ENCODE measurements around the gene ZDHHC7. TPM values are rescaled to one million over a fixed set of nuclear protein-coding genes. Genes with fewer than 3 reads are reported as not detected.

Gene ZDHHC7
- total and polyA plus RNA-seq, 9 of the 15 experiments (the other 6 are each of a cell fraction or from before 2014, with no cell fraction given), result 1.7 to 49.7 (median 37.4) TPM

- TF ChIP-seq REST (IDR thresholded peaks at IDR 0.05; ENCODE audit: borderline replicate concordance) (peak; percentile 36; the same call in 1 of the 2 replicates), REST (CRISPR knock-in tag; IDR thresholded peaks at IDR 0.05; ENCODE audit: low read depth) (no peak), RAD21 (CRISPR knock-in tag; conservative IDR thresholded peaks at IDR 0.05 in 1 of 2, IDR thresholded peaks at IDR 0.05 in 1 of 2) (peak; percentile 26 to 38; a peak in 2 of 4 replicates), ESRRB (CRISPR knock-in tag; IDR thresholded peaks at IDR 0.05; ENCODE audit: borderline replicate concordance) (no peak), HES1 (IDR thresholded peaks at IDR 0.05; ENCODE audit: low read depth) (peak; percentile 94), MXD1 (CRISPR knock-in tag; IDR thresholded peaks at IDR 0.05; ENCODE audit: borderline replicate concordance, poor library complexity, severe bottlenecking) (peak; percentile 22), ELF1 (tag; IDR thresholded peaks at IDR 0.05) (peak; percentile 70; the same call in 1 of the 2 replicates), MAZ (CRISPR knock-in tag; conservative IDR thresholded peaks at IDR 0.05 in 1 of 2, IDR thresholded peaks at IDR 0.05 in 1 of 2) (peak; percentile 47 to 51; a peak in 2 of 4 replicates), SAFB (IDR thresholded peaks at IDR 0.05; ENCODE audit: borderline replicate concordance, low read depth, low read length) (no peak), SMARCE1 (IDR thresholded peaks at IDR 0.05) (peak; percentile 96), STAT5A (IDR thresholded peaks at IDR 0.05; ENCODE audit: borderline replicate concordance, low read length) (no peak), KLF1 (tag; IDR thresholded peaks at IDR 0.05) (0 out of 2 replicates have a peak, but pooled peaks have one; percentile 17), TAF15 (IDR thresholded peaks at IDR 0.05; ENCODE audit: low read depth, low read length) (no peak), MYC (IDR thresholded peaks at IDR 0.05; ENCODE audit: low read depth, low read length) (peak; percentile 70), MYC (CRISPR knock-in tag; IDR thresholded peaks at IDR 0.05; ENCODE audit: borderline replicate concordance, low read depth) (peak; percentile 64; the same call in 1 of the 2 replicates)
These were observed 44.3 kb upstream of the ZDHHC7 start (continued) for GRCh38 chr16:85055493-85056210.

Measured in K562 (cell line).